SK-N-SH treated with all-trans-retinoic acid at 6 μM for 48 hours (cell line): ENCODE measurements around the gene LPAR4.

Experiments used
- ATAC-seq: fragments of 200-7000 bp; cut with Tn5 transposase; 3 replicates; pipeline ENCODE4 v1.9.1; 2020; ENCODE audit warnings: mild to moderate bottlenecking, moderate library complexity
- ARNTL ChIP-seq: fragments of 450-650 bp; formaldehyde crosslinking; IDR thresholded peaks from 2 replicates; pipeline ENCODE4 v1.5.0; 2020; ENCODE audit warnings: low read depth, mild to moderate bottlenecking, moderate library complexity, borderline replicate concordance
- BACH2 ChIP-seq: fragments of 250-450 bp; sonication (Bioruptor Pico); IDR thresholded peaks from 2 replicates; pipeline ENCODE4 v1.9.0; 2021; ENCODE audit warnings: mild to moderate bottlenecking, borderline replicate concordance
- CREB5 ChIP-seq: fragments of 250-450 bp; sonication (Bioruptor Pico); IDR thresholded peaks from 2 replicates; pipeline ENCODE4 v1.5.1; 2020; ENCODE audit warnings: low read depth, mild to moderate bottlenecking, moderate library complexity
- CSDC2 ChIP-seq: fragments of 250-450 bp; sonication (Bioruptor Pico); IDR thresholded peaks from 2 replicates; pipeline ENCODE4 v1.5.0; 2020; ENCODE audit warnings: mild to moderate bottlenecking, moderate library complexity
- ESRRG ChIP-seq: fragments of 250-450 bp; sonication (Bioruptor Pico); IDR thresholded peaks from 2 replicates; pipeline ENCODE4 v1.6.1; 2021; ENCODE audit warnings: mild to moderate bottlenecking
- GLIS3 ChIP-seq: fragments of 250-450 bp; sonication (Bioruptor Pico); IDR thresholded peaks from 2 replicates; pipeline ENCODE4 v1.5.0; 2020; ENCODE audit warnings: mild to moderate bottlenecking, moderate library complexity
- ISL1 ChIP-seq: fragments of 250-450 bp; sonication (Bioruptor Pico); IDR thresholded peaks from 2 replicates; pipeline ENCODE4 v2.1.2; 2022; ENCODE audit warnings: mild to moderate bottlenecking, moderate library complexity
- OSR1 ChIP-seq: fragments of 250-450 bp; sonication (Bioruptor Pico); IDR thresholded peaks from 2 replicates; pipeline ENCODE4 v1.8.0; 2022; ENCODE audit warnings: moderate library complexity, mild to moderate bottlenecking, inconsistent platforms
- PPARA ChIP-seq: fragments of 250-450 bp; sonication (Bioruptor Pico); IDR thresholded peaks from 2 replicates; pipeline ENCODE4 v1.5.0; 2020; ENCODE audit warnings: mild to moderate bottlenecking, borderline replicate concordance
- RARB ChIP-seq: fragments of 250-450 bp; sonication (Bioruptor Pico); IDR thresholded peaks from 2 replicates; pipeline ENCODE4 v1.8.0; 2021; ENCODE audit warnings: mild to moderate bottlenecking, moderate library complexity
- SNAI2 ChIP-seq: fragments of 250-450 bp; sonication (Bioruptor Pico); IDR thresholded peaks from 2 replicates; pipeline ENCODE4 v1.5.0; 2020; ENCODE audit warnings: mild to moderate bottlenecking, moderate library complexity
- TCF4 ChIP-seq: fragments of 250-450 bp; sonication (Bioruptor Pico); IDR thresholded peaks from 2 replicates; pipeline ENCODE4 v1.8.0; 2021; ENCODE audit warnings: mild to moderate bottlenecking, moderate library complexity, borderline replicate concordance
- TOX ChIP-seq: fragments of 250-450 bp; sonication (Bioruptor Pico); IDR thresholded peaks from 2 replicates; pipeline ENCODE4 v1.8.0; 2021; ENCODE audit warnings: mild to moderate bottlenecking, moderate library complexity, borderline replicate concordance
- ZC3H10 ChIP-seq: fragments of 250-450 bp; sonication (Bioruptor Pico); IDR thresholded peaks from 2 replicates; pipeline ENCODE4 v1.5.1; 2021; ENCODE audit warnings: mild to moderate bottlenecking, moderate library complexity
- ZFP30 ChIP-seq: fragments of 450-650 bp; formaldehyde crosslinking; IDR thresholded peaks from 2 replicates; pipeline ENCODE4 v1.5.0; 2022; ENCODE audit warnings: mild to moderate bottlenecking, moderate library complexity
- ZNF565 ChIP-seq: fragments of 450-650 bp; formaldehyde crosslinking; conservative IDR thresholded peaks from 2 replicates; pipeline ENCODE4 v1.5.0; 2020; ENCODE audit warnings: low read depth, mild to moderate bottlenecking, moderate library complexity
- ZNF70 ChIP-seq: fragments of 450-650 bp; formaldehyde crosslinking; IDR thresholded peaks from 2 replicates; pipeline ENCODE4 v1.5.0; 2020; ENCODE audit warnings: mild to moderate bottlenecking, moderate library complexity
- ZNF8 ChIP-seq: fragments of 450-650 bp; formaldehyde crosslinking; IDR thresholded peaks from 2 replicates; pipeline ENCODE4 v1.5.0; 2020; ENCODE audit warnings: mild to moderate bottlenecking, moderate library complexity
- TF ChIP-seq, protein P1 (sequence below): fragments of 250-450 bp; sonication (Bioruptor Pico); IDR thresholded peaks from 2 replicates; pipeline ENCODE4 v1.8.0; 2021; ENCODE audit warnings: low read depth, mild to moderate bottlenecking, moderate library complexity, borderline replicate concordance
- TF ChIP-seq, protein P2 (sequence below): fragments of 250-450 bp; sonication (Bioruptor Pico); IDR thresholded peaks from 2 replicates; pipeline ENCODE4 v1.8.0; 2020; ENCODE audit warnings: mild to moderate bottlenecking, moderate library complexity, borderline replicate concordance
- TF ChIP-seq, protein P3 (sequence below): fragments of 250-450 bp; sonication (Bioruptor Pico); IDR thresholded peaks from 2 replicates; pipeline ENCODE4 v1.5.0; 2020; ENCODE audit warnings: mild to moderate bottlenecking, moderate library complexity

Gene LPAR4

DNA sequence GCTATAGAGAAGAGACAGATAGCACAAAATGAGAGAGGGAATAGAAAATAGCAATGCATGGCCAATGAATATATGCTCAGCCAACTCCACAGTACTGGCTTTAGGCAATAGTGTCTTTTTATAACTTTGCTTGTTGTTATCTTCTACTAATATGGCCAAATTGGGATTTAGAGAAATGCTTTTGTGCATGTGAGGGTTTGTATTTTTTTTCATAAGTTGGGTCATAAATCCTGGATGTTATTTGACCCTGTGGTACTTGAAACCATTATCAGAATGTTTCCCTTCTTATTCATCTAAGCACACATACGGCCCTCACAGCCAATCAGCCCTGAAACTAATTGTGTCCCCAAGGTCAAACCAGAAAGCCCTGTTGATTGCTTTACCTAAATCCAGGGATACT is 35.2 kb upstream of the LPAR4 start:
- TF ChIP-seq, protein P1, sequence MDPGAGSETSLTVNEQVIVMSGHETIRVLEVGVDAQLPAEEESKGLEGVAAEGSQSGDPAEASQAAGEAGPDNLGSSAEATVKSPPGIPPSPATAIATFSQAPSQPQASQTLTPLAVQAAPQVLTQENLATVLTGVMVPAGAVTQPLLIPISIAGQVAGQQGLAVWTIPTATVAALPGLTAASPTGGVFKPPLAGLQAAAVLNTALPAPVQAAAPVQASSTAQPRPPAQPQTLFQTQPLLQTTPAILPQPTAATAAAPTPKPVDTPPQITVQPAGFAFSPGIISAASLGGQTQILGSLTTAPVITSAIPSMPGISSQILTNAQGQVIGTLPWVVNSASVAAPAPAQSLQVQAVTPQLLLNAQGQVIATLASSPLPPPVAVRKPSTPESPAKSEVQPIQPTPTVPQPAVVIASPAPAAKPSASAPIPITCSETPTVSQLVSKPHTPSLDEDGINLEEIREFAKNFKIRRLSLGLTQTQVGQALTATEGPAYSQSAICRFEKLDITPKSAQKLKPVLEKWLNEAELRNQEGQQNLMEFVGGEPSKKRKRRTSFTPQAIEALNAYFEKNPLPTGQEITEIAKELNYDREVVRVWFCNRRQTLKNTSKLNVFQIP (CRISPR knock-in tag) = no peak
- TF ChIP-seq GLIS3 (no peak), SNAI2 (CRISPR knock-in tag) (no peak), TOX (CRISPR knock-in tag) (no peak), BACH2 (CRISPR knock-in tag) (no peak), OSR1 (CRISPR knock-in tag) (no peak), ARNTL (no peak), CREB5 (CRISPR knock-in tag) (no peak), ISL1 (CRISPR knock-in tag) (no peak), PPARA (no peak), ZFP30 (CRISPR knock-in tag) (no peak), ZNF8 (CRISPR knock-in tag) (no peak), CSDC2 (CRISPR knock-in tag) (no peak), ZNF70 (CRISPR knock-in tag) (no peak), RARB (CRISPR knock-in tag) (no peak), ZC3H10 (no peak), ZNF565 (CRISPR knock-in tag) (no peak), TCF4 (CRISPR knock-in tag) (no peak)
- TF ChIP-seq, protein P2, sequence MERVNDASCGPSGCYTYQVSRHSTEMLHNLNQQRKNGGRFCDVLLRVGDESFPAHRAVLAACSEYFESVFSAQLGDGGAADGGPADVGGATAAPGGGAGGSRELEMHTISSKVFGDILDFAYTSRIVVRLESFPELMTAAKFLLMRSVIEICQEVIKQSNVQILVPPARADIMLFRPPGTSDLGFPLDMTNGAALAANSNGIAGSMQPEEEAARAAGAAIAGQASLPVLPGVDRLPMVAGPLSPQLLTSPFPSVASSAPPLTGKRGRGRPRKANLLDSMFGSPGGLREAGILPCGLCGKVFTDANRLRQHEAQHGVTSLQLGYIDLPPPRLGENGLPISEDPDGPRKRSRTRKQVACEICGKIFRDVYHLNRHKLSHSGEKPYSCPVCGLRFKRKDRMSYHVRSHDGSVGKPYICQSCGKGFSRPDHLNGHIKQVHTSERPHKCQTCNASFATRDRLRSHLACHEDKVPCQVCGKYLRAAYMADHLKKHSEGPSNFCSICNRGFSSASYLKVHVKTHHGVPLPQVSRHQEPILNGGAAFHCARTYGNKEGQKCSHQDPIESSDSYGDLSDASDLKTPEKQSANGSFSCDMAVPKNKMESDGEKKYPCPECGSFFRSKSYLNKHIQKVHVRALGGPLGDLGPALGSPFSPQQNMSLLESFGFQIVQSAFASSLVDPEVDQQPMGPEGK (CRISPR knock-in tag) = no peak
- TF ChIP-seq, protein P3, sequence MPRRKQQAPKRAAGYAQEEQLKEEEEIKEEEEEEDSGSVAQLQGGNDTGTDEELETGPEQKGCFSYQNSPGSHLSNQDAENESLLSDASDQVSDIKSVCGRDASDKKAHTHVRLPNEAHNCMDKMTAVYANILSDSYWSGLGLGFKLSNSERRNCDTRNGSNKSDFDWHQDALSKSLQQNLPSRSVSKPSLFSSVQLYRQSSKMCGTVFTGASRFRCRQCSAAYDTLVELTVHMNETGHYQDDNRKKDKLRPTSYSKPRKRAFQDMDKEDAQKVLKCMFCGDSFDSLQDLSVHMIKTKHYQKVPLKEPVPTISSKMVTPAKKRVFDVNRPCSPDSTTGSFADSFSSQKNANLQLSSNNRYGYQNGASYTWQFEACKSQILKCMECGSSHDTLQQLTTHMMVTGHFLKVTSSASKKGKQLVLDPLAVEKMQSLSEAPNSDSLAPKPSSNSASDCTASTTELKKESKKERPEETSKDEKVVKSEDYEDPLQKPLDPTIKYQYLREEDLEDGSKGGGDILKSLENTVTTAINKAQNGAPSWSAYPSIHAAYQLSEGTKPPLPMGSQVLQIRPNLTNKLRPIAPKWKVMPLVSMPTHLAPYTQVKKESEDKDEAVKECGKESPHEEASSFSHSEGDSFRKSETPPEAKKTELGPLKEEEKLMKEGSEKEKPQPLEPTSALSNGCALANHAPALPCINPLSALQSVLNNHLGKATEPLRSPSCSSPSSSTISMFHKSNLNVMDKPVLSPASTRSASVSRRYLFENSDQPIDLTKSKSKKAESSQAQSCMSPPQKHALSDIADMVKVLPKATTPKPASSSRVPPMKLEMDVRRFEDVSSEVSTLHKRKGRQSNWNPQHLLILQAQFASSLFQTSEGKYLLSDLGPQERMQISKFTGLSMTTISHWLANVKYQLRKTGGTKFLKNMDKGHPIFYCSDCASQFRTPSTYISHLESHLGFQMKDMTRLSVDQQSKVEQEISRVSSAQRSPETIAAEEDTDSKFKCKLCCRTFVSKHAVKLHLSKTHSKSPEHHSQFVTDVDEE (CRISPR knock-in tag) = no peak
- TF ChIP-seq, all 23 proteins: peak for 0
- no peak for ATAC-seq

- no peak for ATAC-seq
- TF ChIP-seq, protein P2 (CRISPR knock-in tag) = no peak
- TF ChIP-seq ZC3H10 (no peak), ZNF70 (CRISPR knock-in tag) (no peak), ZNF8 (CRISPR knock-in tag) (no peak), RARB (CRISPR knock-in tag) (no peak), ESRRG (no peak), GLIS3 (no peak), TOX (CRISPR knock-in tag) (no peak), ARNTL (no peak), CREB5 (CRISPR knock-in tag) (no peak), TCF4 (CRISPR knock-in tag) (no peak)
- TF ChIP-seq, protein P3 (CRISPR knock-in tag) = no peak
These were observed 22.2 kb upstream of the LPAR4 start for GRCh38 chrX:78725287-78725686.
